Astrocyte of the cerebellum (primary cell): Measurements from ENCODE around the gene CDC73.

ENCODE experiments used
- DNase-seq: peaks from one replicate; pipeline ENCODE4 v3.0.0-alpha.2; 2011; ENCODE audit warnings: low read depth
- H3K4me3 ChIP-seq: 2 replicates; pipeline ENCODE4 v1.5.1; 2011; ENCODE audit warnings: mild to moderate bottlenecking, low read depth, low read length, moderate library complexity
- CTCF ChIP-seq: IDR thresholded peaks from 2 replicates; pipeline ENCODE4 v1.5.1; 2012; ENCODE audit warnings: low read length, low read depth, moderate library complexity, mild to moderate bottlenecking; ENCODE audit errors: missing control alignments
- in situ Hi-C: cut with HindIII; loops from 2 replicates; pipeline ENCODE4 v1.10.0; 2017; ENCODE audit warnings: low sequenced_read_pairs

CDC73 gene

GRCh38 chr1:193157360-193157759 lies 35.5 kb downstream of the CDC73 start:
- no peak for TF ChIP-seq CTCF
- in situ Hi-C loops: no loop called here

GRCh38 chr1:193176113-193176512 lies 54.3 kb downstream of the CDC73 start:
- no peak for TF ChIP-seq CTCF
- H3K4me3 ChIP-seq: no peak overlapping the region
- no peak for DNase-seq
- in situ Hi-C loops: loop anchor here (25.0 kb wide), 1 partner anchor 1111 kb away; no protein-coding TSS in a partner anchor

More at GRCh38 chr1:193157360-193157759, 35.5 kb downstream of the CDC73 start:
- no peak overlapping the region for H3K4me3 ChIP-seq
- DNase-seq: no peak

- no peak overlapping the region for H3K4me3 ChIP-seq
- no peak for TF ChIP-seq CTCF
- in situ Hi-C loops: loop anchor here (25.0 kb wide), 1 partner anchor 1111 kb away; no protein-coding TSS in a partner anchor
- no peak for DNase-seq
These were observed 55.0 kb downstream of the CDC73 start for GRCh38 chr1:193176788-193177187.

- DNase-seq: no peak
- TF ChIP-seq CTCF: no peak
- in situ Hi-C loops: loop anchor here (25.0 kb wide), 1 partner anchor 1108 kb away; no protein-coding TSS in a partner anchor
- H3K4me3 ChIP-seq: no peak overlapping the region
These were observed 57.3 kb downstream of the CDC73 start for GRCh38 chr1:193179094-193179493.

- in situ Hi-C loops: loop anchor here (25.0 kb wide), 1 partner anchor 1106 kb away; no protein-coding TSS in a partner anchor
- TF ChIP-seq CTCF: no peak
- no peak for DNase-seq
- H3K4me3 ChIP-seq: no peak overlapping the region
These were observed 59.7 kb downstream of the CDC73 start for GRCh38 chr1:193181536-193181935.

GRCh38 chr1:193181985-193182384 lies 60.2 kb downstream of the CDC73 start:
- no peak for DNase-seq
- in situ Hi-C loops: loop anchor here (25.0 kb wide), 1 partner anchor 1105 kb away; no protein-coding TSS in a partner anchor
- no peak for TF ChIP-seq CTCF
- H3K4me3 ChIP-seq: no peak overlapping the region
